ENCODE measurements around the gene GAK.

The GAK gene

GRCh38 chr4:866761-867390 lies 65.2 kb downstream of the GAK start:
- DNase-seq (ENCODE audit: low read depth) = peak; percentile 71
- TF ChIP-seq CTCF (conservative IDR thresholded peaks at IDR 0.05; ENCODE audit: low read depth, low read length) = peak; percentile 26
- no peak overlapping the region for H3K4me3 ChIP-seq (ENCODE audit: low read depth, low read length)

GRCh38 chr4:866068-866760 lies 65.9 kb downstream of the GAK start:
- no peak for DNase-seq (ENCODE audit: low read depth)
- H3K4me3 ChIP-seq (ENCODE audit: low read depth, low read length) = no peak overlapping the region
- TF ChIP-seq CTCF (conservative IDR thresholded peaks at IDR 0.05; ENCODE audit: low read depth, low read length) = no peak

GRCh38 chr4:865572-865971 lies 66.5 kb downstream of the GAK start:
- no peak for TF ChIP-seq CTCF (conservative IDR thresholded peaks at IDR 0.05; ENCODE audit: low read depth, low read length)
- DNase-seq (ENCODE audit: low read depth) = no peak
- H3K4me3 ChIP-seq (ENCODE audit: low read depth, low read length) = no peak overlapping the region

GRCh38 chr4:865121-865465 lies 67.0 kb downstream of the GAK start:
- TF ChIP-seq CTCF (conservative IDR thresholded peaks at IDR 0.05; ENCODE audit: low read depth, low read length) = no peak
- DNase-seq (ENCODE audit: low read depth) = no peak
- no peak overlapping the region for H3K4me3 ChIP-seq (ENCODE audit: low read depth, low read length)

- TF ChIP-seq CTCF (conservative IDR thresholded peaks at IDR 0.05; ENCODE audit: low read depth, low read length) = no peak
Measured at GRCh38 chr4:864456-865120, 67.5 kb downstream of the GAK start.

GRCh38 chr4:860561-860960 lies 71.6 kb downstream of the GAK start:
- no peak overlapping the region for H3K4me3 ChIP-seq (ENCODE audit: low read depth, low read length)
- no peak for TF ChIP-seq CTCF (conservative IDR thresholded peaks at IDR 0.05; ENCODE audit: low read depth, low read length)
- DNase-seq (ENCODE audit: low read depth) = no peak

More at GRCh38 chr4:864456-865120, 67.5 kb downstream of the GAK start:
- H3K4me3 ChIP-seq (ENCODE audit: low read depth, low read length) = no peak overlapping the region
- no peak for DNase-seq (ENCODE audit: low read depth)

All from choroid plexus epithelial cell (primary cell).